ENCODE measurements around the gene ORC5.
"Not testable (repeated sequence)": the region's sequence is repeated elsewhere in the genome, so short reads cannot be mapped to it uniquely, and the experiment has no call there.

The ORC5 gene

GRCh38 chr7:104179178-104179577 is 28.6 kb downstream of the ORC5 start:
- no peak for DNase-seq

- not testable (repeated sequence) for DNase-seq
Measured at GRCh38 chr7:104177565-104178083, 30.2 kb downstream of the ORC5 start.

GRCh38 chr7:104176332-104176731 is 31.5 kb downstream of the ORC5 start:
- DNase-seq: no peak

DNA sequence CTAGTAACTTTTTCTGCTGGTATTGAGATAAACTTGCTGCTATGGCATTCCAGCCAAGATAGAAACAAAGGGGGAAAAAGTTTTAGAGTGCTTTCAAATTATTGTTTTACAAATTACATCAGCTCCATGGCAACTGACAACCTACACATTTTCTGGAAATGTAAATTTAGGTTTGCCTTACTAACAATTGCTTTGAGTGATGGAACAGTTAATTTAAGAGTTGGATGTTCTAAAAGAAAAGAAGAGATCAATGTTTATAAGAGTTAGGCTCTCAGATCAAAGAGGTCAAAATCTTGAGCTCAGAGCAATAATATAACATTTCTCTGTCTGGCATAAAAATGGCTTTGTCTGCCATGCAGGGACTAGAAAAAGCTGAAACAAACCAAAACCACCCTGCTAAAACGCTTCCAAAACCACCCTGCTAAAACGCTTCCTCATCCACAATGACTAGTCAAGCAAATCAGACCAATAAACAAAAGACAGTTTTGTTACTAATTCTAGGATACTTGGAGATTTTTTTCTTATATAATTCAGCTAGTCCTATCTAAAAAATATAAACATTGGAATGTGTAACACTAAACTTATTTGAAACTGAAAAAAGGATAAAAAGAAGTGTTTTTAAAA is 32.3 kb downstream of the ORC5 start:
- no peak for DNase-seq

- no peak for DNase-seq
Measured at GRCh38 chr7:104174798-104175197, 33.0 kb downstream of the ORC5 start.

GRCh38 chr7:104162081-104162480 is 45.7 kb downstream of the ORC5 start:
- DNase-seq: no peak

DNA sequence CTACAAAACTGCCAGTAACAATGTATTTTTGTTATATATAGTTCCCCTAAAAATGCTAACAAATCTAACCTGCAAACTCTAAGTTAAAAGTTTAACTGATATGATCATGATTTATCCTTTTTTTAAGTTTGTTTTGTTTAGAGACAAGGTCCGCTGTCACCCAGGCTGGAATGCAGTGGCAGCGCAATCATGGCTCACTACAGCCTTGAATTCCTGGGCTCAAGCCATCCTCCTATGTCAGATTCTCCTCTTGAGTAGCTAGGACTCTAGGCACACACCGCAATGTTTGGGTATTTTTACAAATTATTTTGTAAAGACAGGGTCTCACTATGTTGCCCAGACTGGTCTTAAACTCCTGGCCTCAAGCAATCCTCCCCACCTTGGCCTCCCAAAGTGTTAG is 46.6 kb downstream of the ORC5 start:
- DNase-seq: no peak

DNA sequence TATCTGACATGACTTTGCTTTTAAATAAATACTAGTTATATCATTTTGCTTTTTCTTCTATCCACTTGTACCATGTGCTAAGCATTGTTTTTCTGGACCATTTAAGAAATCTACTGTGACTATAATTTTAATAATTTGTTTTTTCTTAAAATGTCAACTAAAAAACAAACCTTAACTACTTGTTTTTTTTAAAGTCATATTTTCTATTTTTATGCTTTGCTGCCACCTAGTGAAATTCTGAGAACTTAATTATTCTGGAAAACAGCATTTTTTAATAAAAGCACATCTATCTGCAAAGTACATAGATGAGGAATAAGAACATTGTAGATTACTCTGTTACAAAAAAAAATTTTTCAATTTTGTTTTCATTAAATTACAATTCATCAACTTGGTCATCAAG is 47.4 kb downstream of the ORC5 start:
- no peak for DNase-seq

- DNase-seq: peak; percentile 2
Measured at GRCh38 chr7:104156842-104157277, 51.0 kb downstream of the ORC5 start.

GRCh38 chr7:104153287-104153686 is 54.5 kb downstream of the ORC5 start:
- no peak for DNase-seq

GRCh38 chr7:104152468-104152867 is 55.3 kb downstream of the ORC5 start:
- DNase-seq: no peak

DNA sequence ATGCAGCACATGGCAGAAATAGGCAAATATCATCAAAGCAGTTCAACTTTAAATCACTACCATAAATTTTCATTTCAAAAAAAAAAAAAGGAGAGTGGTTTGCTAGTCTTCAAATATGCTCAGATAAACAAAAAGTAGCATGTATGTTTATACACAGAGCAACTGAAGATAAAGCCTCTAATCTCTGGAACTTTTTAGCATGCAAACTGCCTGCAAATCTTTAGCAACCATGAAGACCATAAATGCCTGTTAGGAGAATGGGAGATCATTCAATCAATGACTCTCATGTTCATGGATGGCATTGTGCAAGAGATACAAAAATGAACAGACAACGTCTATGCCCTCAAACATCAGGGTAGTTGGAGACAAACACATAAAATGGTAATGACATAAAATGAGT is 57.3 kb downstream of the ORC5 start:
- no peak for DNase-seq

- no peak for DNase-seq
Measured at GRCh38 chr7:104149822-104150221, 58.0 kb downstream of the ORC5 start.

- no peak for DNase-seq
Measured at GRCh38 chr7:104142147-104142546, 65.7 kb downstream of the ORC5 start.

GRCh38 chr7:104137971-104138370 is 69.8 kb downstream of the ORC5 start:
- DNase-seq: no peak

DNA sequence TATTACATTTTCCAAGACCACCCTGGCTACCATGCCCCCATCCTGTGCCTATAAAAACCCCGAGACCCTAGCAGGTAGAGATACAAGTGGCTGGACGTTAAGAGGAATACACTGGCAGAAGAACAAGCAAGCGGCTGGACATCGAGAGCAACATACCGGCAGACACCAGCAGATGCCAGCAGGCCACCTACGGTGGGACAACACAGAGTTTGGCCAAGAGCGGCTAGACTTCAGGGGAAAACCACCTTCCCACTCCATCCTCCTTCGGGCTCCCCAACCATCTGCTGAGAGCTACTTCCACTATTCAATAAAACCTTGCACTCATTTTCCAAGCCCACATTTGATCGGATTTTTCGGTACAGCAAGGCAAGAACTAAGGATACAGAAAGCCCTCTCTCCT is 70.3 kb downstream of the ORC5 start:
- DNase-seq: no peak

DNA sequence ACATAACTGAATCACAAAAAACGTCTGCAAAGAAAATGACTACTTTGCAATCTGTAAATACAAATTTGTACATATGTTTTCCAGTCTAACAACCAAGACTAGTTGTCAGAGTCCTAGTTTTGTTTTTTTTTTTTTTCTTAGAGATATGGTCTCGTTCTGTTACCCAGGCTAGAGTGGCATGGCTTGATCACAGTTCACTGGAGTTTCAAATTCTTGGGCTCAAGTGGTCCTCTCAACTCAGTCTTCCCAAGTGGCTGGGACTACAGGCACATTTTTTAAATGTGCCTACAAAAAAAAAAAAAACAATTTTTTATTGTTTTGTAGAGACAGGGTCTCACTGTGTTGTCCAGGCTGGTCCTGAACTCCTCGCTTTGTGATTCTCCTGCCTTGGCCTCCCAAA is 70.8 kb downstream of the ORC5 start:
- no peak for DNase-seq

DNA sequence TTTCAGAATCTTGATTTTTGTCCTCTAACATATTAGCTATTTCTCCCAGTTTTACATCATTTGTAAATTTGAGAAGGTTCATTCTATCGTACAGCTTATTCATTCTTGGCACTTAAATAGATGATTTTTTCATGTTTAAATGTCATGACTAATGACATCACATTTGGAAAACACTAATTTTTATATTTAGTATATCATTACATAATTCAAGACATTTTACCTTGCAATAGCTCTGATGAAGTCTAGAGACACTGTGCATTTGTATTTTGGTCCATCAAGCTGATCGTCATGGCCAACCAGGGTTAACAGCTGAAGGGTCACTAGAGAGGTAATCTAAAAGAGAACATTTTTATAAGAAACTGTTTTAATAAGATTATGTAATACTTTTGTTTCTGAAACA is 71.3 kb downstream of the ORC5 start:
- no peak for DNase-seq

- no peak for DNase-seq
Measured at GRCh38 chr7:104135760-104136558, 71.9 kb downstream of the ORC5 start.

DNA sequence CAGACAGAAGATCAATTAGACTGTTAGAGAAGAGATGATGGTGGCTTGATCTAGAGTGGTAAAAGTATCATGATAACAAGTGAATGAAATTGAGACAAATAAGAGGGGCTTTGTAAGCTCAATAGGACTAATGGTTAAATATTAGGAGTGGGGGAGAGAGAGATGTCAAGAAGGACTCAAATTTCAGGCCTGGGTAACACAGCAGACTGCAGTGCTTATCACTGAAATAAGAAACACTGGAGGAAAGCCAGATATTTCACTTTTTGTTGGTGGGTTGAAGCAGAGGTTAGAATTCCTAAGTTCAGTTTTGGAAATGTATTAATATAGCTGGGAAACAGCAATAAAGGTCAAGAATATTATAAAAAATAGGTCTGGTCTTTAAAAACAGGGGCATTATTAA is 74.6 kb downstream of the ORC5 start:
- no peak for DNase-seq

- no peak for DNase-seq
Measured at GRCh38 chr7:104130726-104131125, 77.1 kb downstream of the ORC5 start.

GRCh38 chr7:104127204-104127603 is 80.6 kb downstream of the ORC5 start:
- DNase-seq: no peak

DNA sequence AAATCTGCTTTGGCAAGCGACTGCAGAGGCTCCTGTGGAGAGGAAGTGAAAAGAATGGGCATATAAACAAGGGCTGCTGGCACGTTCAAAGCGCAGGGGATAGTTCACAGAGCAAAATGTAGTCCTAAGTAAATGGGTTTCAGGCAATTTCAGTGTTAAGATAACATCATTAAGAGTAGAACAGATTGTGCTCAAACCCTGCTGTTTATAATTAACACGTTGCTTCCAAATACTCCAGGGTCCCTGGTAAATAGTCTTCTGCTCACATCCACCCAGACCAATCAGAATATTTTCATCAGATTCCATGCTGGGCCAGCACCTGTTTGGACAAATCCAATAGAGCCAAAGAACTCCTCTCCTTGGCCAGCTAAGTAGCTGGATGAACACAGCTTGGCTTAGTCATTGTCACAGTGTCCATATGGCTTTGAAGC is 81.4 kb downstream of the ORC5 start:
- no peak for DNase-seq

DNA sequence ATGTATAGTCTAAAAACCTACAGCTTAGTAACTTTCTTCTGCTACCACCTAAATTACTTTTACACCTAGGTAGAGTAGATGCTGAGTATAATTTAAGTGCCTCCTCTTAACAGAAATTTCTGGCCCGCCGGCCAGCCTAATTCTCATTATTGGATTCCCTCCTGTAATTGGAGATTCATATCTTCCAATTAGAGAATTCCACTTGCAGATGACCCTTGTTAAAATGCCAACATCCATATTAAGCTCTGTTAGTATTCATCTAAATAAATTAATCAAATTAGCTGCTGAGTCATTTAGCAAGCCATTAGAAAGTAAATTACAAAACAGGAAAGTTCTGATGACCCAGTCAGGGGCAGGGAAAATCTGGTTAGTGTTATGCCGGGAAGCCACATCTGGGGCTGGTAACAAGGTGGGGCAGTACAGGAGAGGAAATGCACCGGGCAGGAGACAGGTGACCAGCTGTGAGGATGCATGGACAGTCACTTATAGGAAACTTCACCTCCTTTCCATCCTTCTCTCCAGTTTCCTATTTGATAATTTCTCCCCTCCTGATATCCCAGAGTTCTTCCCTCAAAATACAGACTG is 82.8 kb downstream of the ORC5 start:
- no peak for DNase-seq
